IgD-negative memory B cell (primary cell): Measurements from ENCODE around the gene WDSUB1. TPM values are rescaled to one million over a fixed set of nuclear protein-coding genes. Genes with fewer than 3 reads are reported as not detected.

Source experiments
- H3K27ac Mint-ChIP-seq, 3 donors: one replicate each; pipeline ENCODE4 v1.8.0; 2020 to 2022; ENCODE audit warnings: mild to moderate bottlenecking in 3 of 3, mixed read lengths in 3 of 3, moderate library complexity in 1 of 3
- H3K27me3 Mint-ChIP-seq: one replicate; pipeline ENCODE4 v1.8.0; 2021; ENCODE audit warnings: mixed read lengths
- H3K36me3 Mint-ChIP-seq: one replicate; pipeline ENCODE4 v1.8.0; 2020; ENCODE audit warnings: mild to moderate bottlenecking, mixed read lengths
- H3K4me1 Mint-ChIP-seq, 3 donors: one replicate each; pipeline ENCODE4 v1.8.0; 2020 to 2022; ENCODE audit warnings: mixed read lengths in 3 of 3, mild to moderate bottlenecking in 1 of 3
- H3K4me3 Mint-ChIP-seq, 4 donors: one replicate each; pipeline ENCODE4 v1.8.0; 2020 to 2022; ENCODE audit warnings: mild to moderate bottlenecking in 4 of 4, mixed read lengths in 4 of 4, moderate library complexity in 3 of 4
- H3K9me3 Mint-ChIP-seq, 3 donors: one replicate each; pipeline ENCODE4 v1.8.0; 2020 to 2021; ENCODE audit warnings: mixed read lengths in 3 of 3, mild to moderate bottlenecking in 1 of 3
- polyA plus RNA-seq: library from polyadenylated mRNA; unstranded; fragments of 300-500 nt; fragmentation: Illumina TruSeq; gene quantifications from one replicate; pipeline ENCODE4 v1.2.3, GENCODE V29; 2021

Gene WDSUB1
- polyA plus RNA-seq, 1 donor from 2014 or later = 12.3 TPM

GRCh38 chr2:159246325-159246988, 40.0 kb downstream of the WDSUB1 start:
- no peak overlapping the region for H3K27ac Mint-ChIP-seq
- no peak overlapping the region for H3K4me3 Mint-ChIP-seq
- H3K36me3 Mint-ChIP-seq = peaks cover 22% of the 10 kb centered on the region
- H3K9me3 Mint-ChIP-seq = peaks cover 0 to 6% (median 0%) of the 10 kb centered on the region in 3 donors
- H3K4me1 Mint-ChIP-seq = peaks cover 3 to 10% (median 4%) of the 10 kb centered on the region in 3 donors
- no peaks in the 10 kb centered on the region for H3K27me3 Mint-ChIP-seq

GRCh38 chr2:159243529-159243928, 43.0 kb downstream of the WDSUB1 start:
- no peak overlapping the region for H3K4me3 Mint-ChIP-seq
- H3K4me1 Mint-ChIP-seq = peaks cover 0 to 4% (median 1%) of the 10 kb centered on the region in 3 donors
- no peak overlapping the region for H3K27ac Mint-ChIP-seq

GRCh38 chr2:159234868-159235267, 51.6 kb downstream of the WDSUB1 start:
- Mint-ChIP-seq H3K36me3 (peaks cover 7% of the 10 kb centered on the region), H3K27me3 (no peaks in the 10 kb centered on the region), H3K9me3 (no peaks in the 10 kb centered on the region), H3K4me3 (no peak overlapping the region), H3K27ac (no peak overlapping the region), H3K4me1 (no peaks in the 10 kb centered on the region)

More at GRCh38 chr2:159243529-159243928, 43.0 kb downstream of the WDSUB1 start:
- peaks cover 0 to 6% (median 0%) of the 10 kb centered on the region in 3 donors for H3K9me3 Mint-ChIP-seq
- H3K27me3 Mint-ChIP-seq = no peaks in the 10 kb centered on the region
- H3K36me3 Mint-ChIP-seq = peaks cover 28% of the 10 kb centered on the region

- Mint-ChIP-seq H3K9me3 (no peaks in the 10 kb centered on the region), H3K4me1 (no peaks in the 10 kb centered on the region), H3K27ac (peak overlapping the region in 1 of 3 donors; percentile 53), H3K27me3 (no peaks in the 10 kb centered on the region), H3K4me3 (no peak overlapping the region), H3K36me3 (peaks cover 8% of the 10 kb centered on the region)
Measured at GRCh38 chr2:159232456-159233170, 53.9 kb downstream of the WDSUB1 start.

- peaks cover 0 to 2% (median 0%) of the 10 kb centered on the region in 3 donors for H3K4me1 Mint-ChIP-seq
- peak overlapping the region in 1 of 3 donors; percentile 86 for H3K27ac Mint-ChIP-seq
- no peak overlapping the region for H3K4me3 Mint-ChIP-seq
- H3K36me3 Mint-ChIP-seq = peaks cover 8% of the 10 kb centered on the region
- no peaks in the 10 kb centered on the region for H3K27me3 Mint-ChIP-seq
- no peaks in the 10 kb centered on the region for H3K9me3 Mint-ChIP-seq
Measured at GRCh38 chr2:159230145-159230877, 56.2 kb downstream of the WDSUB1 start.

GRCh38 chr2:159229476-159230144, 56.9 kb downstream of the WDSUB1 start:
- Mint-ChIP-seq H3K27me3 (peaks cover 1% of the 10 kb centered on the region), H3K4me3 (no peak overlapping the region), H3K27ac (no peak overlapping the region), H3K4me1 (peaks cover 0 to 3% (median 2%) of the 10 kb centered on the region in 3 donors), H3K9me3 (no peaks in the 10 kb centered on the region), H3K36me3 (peaks cover 6% of the 10 kb centered on the region)

GRCh38 chr2:159228081-159228581, 58.4 kb downstream of the WDSUB1 start:
- Mint-ChIP-seq H3K4me3 (no peak overlapping the region), H3K27me3 (peaks cover 3% of the 10 kb centered on the region), H3K36me3 (peaks cover 6% of the 10 kb centered on the region), H3K27ac (no peak overlapping the region), H3K9me3 (no peaks in the 10 kb centered on the region), H3K4me1 (peaks cover 0 to 3% (median 2%) of the 10 kb centered on the region in 3 donors)

GRCh38 chr2:159227467-159227866, 59.0 kb downstream of the WDSUB1 start:
- Mint-ChIP-seq H3K9me3 (no peaks in the 10 kb centered on the region), H3K4me3 (no peak overlapping the region), H3K36me3 (peaks cover 6% of the 10 kb centered on the region), H3K27ac (no peak overlapping the region), H3K27me3 (peaks cover 3% of the 10 kb centered on the region), H3K4me1 (peaks cover 0 to 3% (median 2%) of the 10 kb centered on the region in 3 donors)

GRCh38 chr2:159226608-159227385, 59.7 kb downstream of the WDSUB1 start:
- H3K9me3 Mint-ChIP-seq = no peaks in the 10 kb centered on the region
- peaks cover 0 to 3% (median 2%) of the 10 kb centered on the region in 3 donors for H3K4me1 Mint-ChIP-seq
- H3K27me3 Mint-ChIP-seq = peaks cover 3% of the 10 kb centered on the region
- no peak overlapping the region for H3K4me3 Mint-ChIP-seq
- no peak overlapping the region for H3K27ac Mint-ChIP-seq
- peaks cover 6% of the 10 kb centered on the region for H3K36me3 Mint-ChIP-seq

GRCh38 chr2:159226059-159226461, 60.4 kb downstream of the WDSUB1 start:
- Mint-ChIP-seq H3K27ac (no peak overlapping the region), H3K4me1 (peaks cover 0 to 3% (median 2%) of the 10 kb centered on the region in 3 donors)

GRCh38 chr2:159225025-159226016, 61.2 kb downstream of the WDSUB1 start:
- no peak overlapping the region for H3K27ac Mint-ChIP-seq
- H3K4me1 Mint-ChIP-seq = peaks cover 0 to 3% (median 2%) of the 10 kb centered on the region in 3 donors

More at GRCh38 chr2:159226059-159226461, 60.4 kb downstream of the WDSUB1 start:
- Mint-ChIP-seq H3K9me3 (no peaks in the 10 kb centered on the region), H3K4me3 (no peak overlapping the region), H3K36me3 (peaks cover 6% of the 10 kb centered on the region), H3K27me3 (peaks cover 3% of the 10 kb centered on the region)

GRCh38 chr2:159224061-159224813, 62.3 kb downstream of the WDSUB1 start:
- peaks cover 3% of the 10 kb centered on the region for H3K36me3 Mint-ChIP-seq
- peaks cover 0 to 3% (median 2%) of the 10 kb centered on the region in 3 donors for H3K4me1 Mint-ChIP-seq
- H3K27ac Mint-ChIP-seq = no peak overlapping the region
- no peaks in the 10 kb centered on the region for H3K9me3 Mint-ChIP-seq
- no peak overlapping the region for H3K4me3 Mint-ChIP-seq
- peaks cover 3% of the 10 kb centered on the region for H3K27me3 Mint-ChIP-seq

More at GRCh38 chr2:159225025-159226016, 61.2 kb downstream of the WDSUB1 start:
- Mint-ChIP-seq H3K4me3 (no peak overlapping the region), H3K27me3 (peaks cover 3% of the 10 kb centered on the region), H3K36me3 (peaks cover 3% of the 10 kb centered on the region), H3K9me3 (no peaks in the 10 kb centered on the region)
